ENCODE results near the gene MAU2.
A peak's percentile ranks its signal among the peaks of the same experiment; 100 is the strongest.
"Not testable (repeated sequence)": the region's sequence is repeated elsewhere in the genome, so short reads cannot be mapped to it uniquely, and the experiment has no call there.

The MAU2 gene

DNA sequence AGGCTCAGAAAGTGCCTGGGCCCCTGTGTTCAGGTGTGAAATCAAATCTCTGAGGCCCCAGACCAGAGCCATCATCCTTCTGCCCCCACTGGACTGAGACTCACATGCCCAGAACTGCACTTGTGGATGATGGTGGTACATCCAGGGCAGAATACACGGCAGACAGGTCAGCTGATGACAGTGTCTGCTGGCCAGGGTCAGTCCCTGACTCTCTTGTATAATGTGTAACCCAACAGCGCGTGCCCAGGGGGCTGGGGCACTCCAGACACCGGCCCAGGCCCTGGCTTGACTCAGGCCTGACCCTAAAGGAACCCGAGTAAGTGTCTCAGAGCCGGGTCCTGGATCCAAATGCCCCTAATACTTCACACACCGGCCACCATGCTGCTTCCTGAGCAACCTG, 47.5 kb downstream of the MAU2 start:
- DNase-seq = no peak
- intact Hi-C loops (cut with DNase I) = loop anchor here (5.0 kb wide), 1 partner anchor 119 kb away; no protein-coding TSS in a partner anchor

- intact Hi-C loops (cut with DNase I) = no loop called here
- no peak for DNase-seq
These were observed 50.4 kb downstream of the MAU2 start for GRCh38 chr19:19371059-19371458.

- DNase-seq = peak in 17 of 42 donors; percentile 8 to 58 (median 33)
These were observed 52.2 kb downstream of the MAU2 start for GRCh38 chr19:19372656-19373416.

GRCh38 chr19:19379527-19379926, 58.9 kb downstream of the MAU2 start:
- no peak for DNase-seq
- intact Hi-C loops (cut with DNase I) = no loop called here

More at GRCh38 chr19:19372656-19373416, 52.2 kb downstream of the MAU2 start:
- intact Hi-C loops (cut with DNase I) = no loop called here

DNA sequence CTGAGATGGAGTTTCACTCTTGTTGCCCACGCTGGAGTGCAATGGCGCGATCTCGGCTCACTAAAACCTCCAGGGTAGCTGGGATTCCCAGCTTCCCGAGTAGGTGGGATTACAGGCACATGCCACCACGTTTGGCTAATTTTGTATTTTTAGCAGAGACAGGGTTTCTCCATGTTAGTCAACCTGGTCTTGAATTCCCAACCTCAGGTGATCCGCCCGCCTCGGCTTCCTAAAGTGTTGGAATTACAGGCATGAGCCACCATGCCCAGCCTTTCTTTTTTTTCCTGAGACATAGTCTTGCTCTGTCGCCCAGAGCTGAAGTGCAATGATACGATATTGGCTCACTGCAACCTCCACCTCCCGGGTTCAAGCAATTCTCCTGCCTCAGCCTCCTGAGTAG, 59.7 kb downstream of the MAU2 start:
- intact Hi-C loops (cut with DNase I) = not testable (repeated sequence)

DNA sequence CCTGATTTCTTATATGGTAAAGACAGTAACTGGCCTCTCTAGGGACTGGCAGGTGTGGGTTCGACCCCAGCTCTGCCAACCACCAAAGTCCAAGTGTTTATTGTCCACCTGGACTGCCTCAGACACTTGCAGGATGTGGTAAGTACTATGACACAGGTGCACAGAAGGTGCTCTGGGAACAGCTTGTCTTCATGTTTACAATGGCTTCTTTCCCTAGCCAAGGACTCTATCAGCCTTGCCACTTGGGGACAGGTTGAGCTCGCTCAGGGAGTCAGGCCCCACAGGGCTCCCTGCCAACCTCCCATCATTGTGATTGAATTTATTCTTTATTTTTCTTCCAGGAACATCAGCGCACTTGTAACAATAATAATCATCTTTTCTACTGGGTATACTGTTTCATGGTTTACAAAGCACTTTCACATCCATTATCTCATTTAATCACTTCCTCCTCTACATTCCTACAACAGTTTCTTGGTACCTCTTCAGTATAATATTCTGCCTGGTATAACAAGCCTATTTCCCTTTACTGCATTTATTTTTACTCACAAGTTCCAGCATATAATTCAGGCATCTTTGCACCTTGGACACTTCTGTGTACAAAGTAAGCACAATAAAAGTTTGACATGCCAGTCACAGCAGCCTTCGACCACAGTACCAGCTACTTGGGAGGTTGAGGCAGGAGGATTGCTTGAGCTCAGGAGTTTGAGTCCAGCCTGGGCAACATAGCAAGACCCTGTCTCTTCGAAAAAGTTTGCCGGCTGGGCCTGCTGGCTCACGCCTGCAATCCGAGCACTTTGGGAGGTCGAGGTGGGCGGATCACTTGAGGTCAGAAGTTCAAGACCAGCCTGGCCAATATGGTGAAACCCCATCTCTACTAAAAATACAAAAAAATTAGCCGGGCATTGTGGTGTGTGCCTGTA, 60.6 kb downstream of the MAU2 start:
- DNase-seq = no peak
- intact Hi-C loops (cut with DNase I) = no loop called here

More for the DNA sequence above, 59.7 kb downstream of the MAU2 start:
- not testable (repeated sequence) for DNase-seq

- intact Hi-C loops (cut with DNase I) = no loop called here
These were observed 61.5 kb downstream of the MAU2 start for GRCh38 chr19:19382118-19382517.

GRCh38 chr19:19384486-19384885, 63.9 kb downstream of the MAU2 start:
- intact Hi-C loops (cut with DNase I) = no loop called here
- no peak for DNase-seq

More at GRCh38 chr19:19382118-19382517, 61.5 kb downstream of the MAU2 start:
- no peak for DNase-seq

- DNase-seq = peak; percentile 99 to 100 (median 100)
- intact Hi-C loops (cut with DNase I) = no loop called here
These were observed 64.7 kb downstream of the MAU2 start for GRCh38 chr19:19385131-19385895.

DNA sequence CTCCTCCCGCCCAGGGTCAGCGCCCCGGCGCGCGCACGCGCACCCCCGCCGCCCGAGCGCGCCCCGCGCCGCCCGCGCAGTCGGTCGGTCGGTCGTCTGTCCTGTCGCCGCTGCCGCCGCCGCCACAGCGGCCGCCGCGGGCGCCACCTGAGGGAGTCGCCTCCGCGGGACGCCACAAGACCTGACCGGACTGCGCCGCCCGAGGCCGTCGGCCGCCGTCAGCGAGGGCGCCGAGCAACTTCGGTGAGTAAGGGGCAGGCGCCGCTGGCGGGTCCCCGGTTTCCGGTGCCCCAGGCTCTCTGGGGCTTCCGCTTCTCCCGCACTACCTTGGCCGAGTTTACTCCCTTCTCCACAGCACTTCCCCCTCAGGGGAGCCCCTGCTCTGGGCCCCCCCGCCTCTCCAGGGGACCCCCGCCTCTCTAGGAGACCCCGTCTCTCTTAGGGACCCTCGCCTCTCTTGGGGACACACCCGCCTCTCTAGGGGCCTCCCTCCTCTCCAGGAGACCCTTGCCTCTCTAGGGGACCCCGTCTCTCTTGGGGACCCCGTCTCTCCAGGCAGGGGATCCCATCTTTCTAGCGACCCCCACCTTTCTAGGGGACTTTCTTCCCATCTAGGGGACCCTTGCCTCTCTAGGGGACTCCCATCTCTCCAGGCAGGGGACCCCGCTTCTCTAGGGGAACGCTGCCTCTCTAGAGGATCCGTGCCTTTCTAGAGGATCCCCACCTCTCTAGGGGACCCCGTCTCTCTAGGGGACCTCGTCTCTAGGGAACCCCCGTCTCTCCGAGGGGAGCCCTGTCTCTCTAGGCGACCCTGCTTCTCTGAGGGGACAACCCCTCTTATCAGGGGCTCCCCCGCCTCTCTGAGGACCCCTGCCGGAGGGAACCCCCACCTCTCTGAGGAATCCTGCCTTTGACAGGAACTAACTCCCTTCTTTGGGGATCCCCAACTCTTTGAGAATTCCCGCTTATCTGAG, 65.6 kb downstream of the MAU2 start:
- intact Hi-C loops (cut with DNase I) = no loop called here
- peak in 1 of 42 donors; percentile 26 for DNase-seq

DNA sequence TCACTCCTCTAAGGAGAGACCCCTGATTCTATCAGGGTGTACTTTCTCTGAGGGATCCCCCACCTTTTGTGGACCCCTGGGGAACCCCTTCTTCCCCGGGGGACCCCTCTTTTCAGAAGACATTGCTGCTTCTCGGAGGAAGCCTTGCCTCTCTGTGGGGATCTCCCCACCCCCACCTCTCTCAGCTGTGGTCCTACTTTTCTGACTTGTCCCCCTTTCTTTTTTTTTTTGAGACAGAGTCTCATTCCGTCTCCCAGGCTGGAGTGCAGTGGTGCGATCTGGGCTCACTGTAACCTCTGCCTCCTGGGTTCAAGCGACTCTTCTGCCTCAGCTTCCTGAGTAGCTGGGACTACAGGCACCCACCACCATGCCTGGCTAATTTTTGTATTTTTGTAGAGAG, 66.5 kb downstream of the MAU2 start:
- intact Hi-C loops (cut with DNase I) = no loop called here
- no peak for DNase-seq

GRCh38 chr19:19388568-19389555, 68.2 kb downstream of the MAU2 start:
- DNase-seq = no peak
- intact Hi-C loops (cut with DNase I) = no loop called here

DNA sequence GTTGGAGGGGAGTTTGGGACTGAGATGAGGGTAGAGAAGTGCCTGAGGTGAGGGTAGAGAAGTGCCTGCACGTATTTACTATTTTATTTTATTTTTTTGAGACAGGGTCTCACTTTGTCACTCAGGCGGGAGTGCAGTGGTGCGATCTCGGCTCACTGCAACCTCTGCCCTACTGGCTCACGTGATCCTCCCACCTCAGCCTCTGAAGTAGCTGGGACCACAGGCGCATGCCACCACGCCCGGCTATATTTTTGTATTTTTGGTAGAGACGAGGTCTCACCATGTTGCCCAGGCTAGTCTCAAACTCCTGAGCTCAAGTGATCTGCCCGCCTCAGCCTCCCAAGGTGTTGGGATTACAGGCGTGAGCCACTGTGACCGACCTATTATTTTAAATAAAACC, 69.1 kb downstream of the MAU2 start:
- intact Hi-C loops (cut with DNase I); DNase-seq: not testable (repeated sequence)

DNA sequence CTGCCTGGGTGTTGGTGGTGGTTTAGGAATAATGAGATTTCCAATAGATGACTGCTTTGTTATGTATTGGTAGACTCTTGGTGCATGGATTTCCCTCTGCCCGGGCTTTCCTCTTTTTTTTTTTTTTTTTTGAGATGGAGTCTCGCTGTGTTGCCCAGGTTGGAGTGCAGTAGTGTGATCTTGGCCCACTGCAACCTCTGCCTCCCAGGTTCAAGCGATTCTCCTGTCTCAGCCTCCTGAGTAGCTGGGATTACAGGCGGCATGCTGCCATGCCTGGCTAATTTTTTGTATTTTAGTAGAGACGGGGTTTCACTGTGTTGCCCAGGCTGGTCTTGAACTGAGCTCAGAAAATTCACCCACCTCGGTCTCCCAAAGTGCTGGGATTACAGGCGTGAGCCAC, 73.7 kb downstream of the MAU2 start:
- DNase-seq; intact Hi-C loops (cut with DNase I): not testable (repeated sequence)

DNA sequence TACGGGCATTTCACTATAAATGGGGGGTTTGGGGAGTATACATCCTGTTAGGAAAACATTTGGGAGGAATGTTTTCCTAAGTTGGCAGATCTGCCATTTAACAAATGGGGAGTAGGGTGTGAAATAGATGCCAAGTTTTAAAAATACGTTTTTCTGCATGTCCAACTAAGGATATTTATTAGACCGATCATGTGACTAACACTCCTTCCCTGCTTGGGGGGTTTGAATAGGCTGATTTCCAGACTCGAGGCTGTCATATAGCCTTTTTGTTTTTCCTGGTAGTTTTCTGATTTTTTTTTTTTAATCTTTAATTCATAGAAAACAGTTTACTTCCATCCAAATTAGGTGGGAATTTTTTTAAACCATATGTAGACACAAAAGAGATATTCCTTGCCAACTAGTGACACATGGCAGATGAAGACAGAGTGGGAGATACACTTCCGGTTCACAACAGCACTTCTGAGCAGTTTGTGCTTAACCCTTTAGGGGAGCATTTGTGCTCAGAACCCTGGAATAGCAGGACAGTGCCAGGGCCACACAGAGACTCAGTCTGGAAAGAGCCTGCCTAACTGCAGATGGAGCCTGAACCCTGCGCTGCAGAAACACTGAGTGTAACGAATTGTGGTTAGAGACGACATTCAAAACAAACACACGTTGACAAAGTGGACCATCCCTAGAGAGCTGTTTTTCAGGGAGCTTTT, 79.3 kb downstream of the MAU2 start:
- DNase-seq = no peak

DNA sequence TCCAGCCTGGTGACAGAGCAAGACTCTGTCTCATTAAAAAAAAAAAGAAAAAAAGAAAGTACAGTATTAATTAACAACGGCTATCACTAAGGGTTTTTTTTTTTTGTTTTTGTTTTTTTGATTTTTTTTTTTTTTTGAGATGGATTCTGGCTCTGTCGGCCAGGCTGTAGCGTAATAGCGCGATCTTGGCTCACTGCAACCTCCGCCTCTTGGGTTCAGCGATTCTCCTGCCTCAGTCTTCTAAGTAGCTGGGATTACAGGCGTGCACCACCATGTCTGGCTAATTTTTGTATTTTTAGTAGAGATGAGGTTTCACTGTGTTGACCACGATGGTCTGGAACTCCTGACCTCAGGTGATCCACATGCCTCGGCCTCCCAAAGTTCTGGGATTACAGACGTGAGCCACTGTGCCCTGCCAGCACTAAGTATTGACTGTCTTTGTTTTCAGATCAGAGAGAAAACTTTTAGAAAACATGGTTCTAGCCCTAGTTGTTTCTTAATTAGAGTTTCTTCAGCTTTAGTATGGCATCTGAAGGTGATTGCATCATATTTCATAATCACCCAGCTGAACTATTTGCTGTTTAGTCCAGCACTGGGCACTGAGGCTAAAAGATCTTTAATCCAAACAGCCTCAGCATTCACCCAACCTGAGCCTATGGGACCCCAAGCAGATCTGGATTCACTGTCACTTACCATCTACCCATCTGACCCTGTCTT, 82.2 kb downstream of the MAU2 start:
- intact Hi-C loops (cut with DNase I) = no loop called here
- DNase-seq = no peak

More for the DNA sequence above, 79.3 kb downstream of the MAU2 start:
- intact Hi-C loops (cut with DNase I) = no loop called here
